Stimulated activated CD8-positive, alpha-beta memory T cell treated with anti-CD3 and anti-CD28 coated beads, Interleukin-7, amount 100 ng/mL, for 48 hours (primary cell): ENCODE measurements around the gene SH3TC1.

Experiments
- DNase-seq, 2 donors: peaks; one replicate each; pipeline ENCODE4 v3.0.0-alpha.2; 2020; ENCODE audit warnings: low read depth in 1 of 2; ENCODE audit errors: extremely low read depth in 1 of 2

Gene SH3TC1

DNA sequence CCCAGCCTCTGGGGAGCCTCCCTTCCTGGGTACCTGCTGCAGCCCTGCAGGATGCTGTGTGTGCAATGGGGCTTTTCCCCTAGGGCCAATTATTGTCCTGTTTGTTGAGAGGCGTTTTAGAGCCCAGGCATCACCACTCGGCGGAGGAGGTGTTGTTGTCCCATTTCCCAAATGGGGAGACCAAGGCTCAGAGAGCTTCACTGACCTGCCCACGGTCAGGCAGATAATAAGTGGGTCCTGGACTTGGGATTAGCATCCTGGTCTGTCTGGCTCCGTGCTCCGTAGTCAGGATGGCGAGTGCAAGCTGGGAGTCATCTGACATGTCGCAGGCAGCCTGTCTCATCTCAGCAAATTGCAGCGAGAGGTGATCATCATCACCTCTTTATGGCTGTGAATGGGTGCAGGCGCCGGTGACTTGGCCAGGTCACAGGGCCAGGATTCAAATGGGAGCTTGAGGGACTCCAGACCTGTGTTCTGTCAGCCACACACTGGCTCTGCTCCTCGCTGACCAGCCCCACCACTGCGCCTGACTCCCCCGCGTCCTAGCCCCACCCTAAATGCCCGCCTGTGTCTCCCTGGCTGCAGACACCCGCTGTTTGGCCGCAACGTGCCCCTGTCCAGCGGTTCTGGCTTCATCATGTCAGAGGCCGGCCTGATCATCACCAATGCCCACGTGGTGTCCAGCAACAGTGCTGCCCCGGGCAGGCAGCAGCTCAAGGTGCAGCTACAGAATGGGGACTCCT, 87.1 kb downstream of the SH3TC1 start:
- DNase-seq: no peak

DNA sequence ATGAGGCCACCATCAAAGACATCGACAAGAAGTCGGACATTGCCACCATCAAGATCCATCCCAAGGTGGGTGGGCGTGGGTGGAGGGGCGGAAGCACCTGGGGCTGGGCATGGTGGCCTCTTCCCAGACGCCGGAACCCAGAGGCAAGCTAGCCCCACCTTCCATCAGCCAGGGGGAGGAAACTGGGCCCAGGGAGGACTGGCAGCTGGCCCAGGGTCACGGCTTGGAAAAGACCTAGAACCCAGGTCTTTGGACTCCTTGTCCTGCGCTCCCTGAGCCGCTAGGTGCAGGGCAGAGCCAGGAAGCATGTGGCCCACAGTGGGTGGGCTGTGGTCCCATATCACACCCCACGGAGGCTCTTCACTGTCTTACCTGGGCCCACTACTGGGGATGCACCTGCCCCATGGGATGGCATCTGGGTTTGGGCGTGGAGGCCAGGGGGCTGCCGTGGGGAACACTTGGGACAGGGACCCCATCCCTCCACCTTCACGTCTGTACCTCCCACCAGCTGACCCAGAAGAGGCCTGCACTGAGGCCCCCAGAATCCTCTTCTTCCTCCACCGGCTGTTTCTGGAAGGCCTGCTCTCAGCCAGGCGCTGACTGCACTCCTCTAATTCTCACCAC, 87.7 kb downstream of the SH3TC1 start:
- DNase-seq: no peak

DNA sequence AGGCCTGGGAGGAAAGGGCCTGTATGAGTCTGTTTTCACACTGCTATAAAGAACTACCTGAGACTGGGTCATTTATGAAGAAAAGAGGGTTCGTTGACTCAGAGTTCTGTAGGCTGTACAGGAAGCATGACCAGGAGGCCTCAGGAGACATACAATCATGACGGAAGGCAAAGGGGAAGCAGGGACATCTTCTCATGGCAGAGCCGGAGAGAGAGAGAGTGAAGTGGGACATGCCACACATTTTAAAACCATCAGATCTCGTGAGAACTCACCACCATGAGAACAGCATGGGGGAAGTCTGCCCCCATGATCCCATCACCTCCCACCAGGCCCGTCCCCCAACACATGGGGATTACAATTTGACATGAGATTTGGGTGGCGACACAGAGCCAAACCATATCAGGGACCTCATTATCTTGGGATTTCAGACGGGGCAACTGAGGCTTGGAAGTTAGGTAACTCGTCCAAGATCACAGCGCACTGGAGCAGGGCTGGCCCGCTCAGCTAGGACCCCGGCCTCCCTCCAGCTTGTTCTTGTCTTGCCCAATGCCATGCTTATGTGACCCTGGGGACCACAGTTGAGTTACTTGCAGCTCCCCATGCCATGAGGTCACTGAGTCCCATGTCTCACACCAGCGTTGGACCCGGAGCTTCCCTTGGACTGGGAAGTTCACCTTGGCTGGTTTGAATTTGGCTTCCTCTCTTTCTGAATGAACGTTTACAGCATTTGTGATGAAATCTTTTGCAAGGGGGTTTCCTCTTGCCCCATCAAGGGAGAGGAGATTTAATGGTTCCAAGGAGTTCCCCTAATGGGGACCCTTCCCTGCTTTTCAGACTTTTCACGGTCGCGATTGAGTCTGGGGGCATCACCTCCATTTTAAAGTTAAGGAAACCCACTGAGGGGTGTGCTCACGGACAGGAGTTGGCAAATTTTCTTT, 88.5 kb downstream of the SH3TC1 start:
- no peak for DNase-seq

DNA sequence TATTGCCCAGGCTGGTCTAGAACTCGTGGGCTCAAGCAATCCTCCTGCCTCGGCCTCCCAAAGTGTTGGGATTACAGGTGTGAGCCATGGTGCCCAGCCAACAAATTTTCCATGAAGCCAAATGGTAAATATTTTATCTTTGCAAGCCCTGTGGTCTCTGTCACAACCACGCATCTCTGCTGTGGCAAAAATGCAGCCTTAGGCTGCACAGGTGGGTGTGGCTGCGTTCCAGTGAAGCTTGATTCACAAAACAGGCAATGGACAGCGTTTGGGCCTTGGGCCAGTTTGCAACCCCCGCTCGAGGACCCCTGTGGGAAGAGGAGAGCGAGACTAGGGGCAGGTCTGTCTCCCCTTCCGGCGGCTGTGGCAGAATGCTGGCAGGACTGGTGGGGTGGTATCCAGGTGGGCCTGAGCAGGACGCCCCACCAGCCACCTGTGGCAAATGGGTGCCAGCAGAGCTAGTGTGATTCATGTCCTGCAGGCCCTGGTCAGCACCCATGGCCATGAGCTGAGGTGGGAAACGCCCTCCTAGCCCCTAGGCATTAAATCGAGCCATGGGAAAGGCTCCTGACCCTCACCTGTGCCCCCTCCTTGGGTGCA, 90.2 kb downstream of the SH3TC1 start:
- no peak for DNase-seq

DNA sequence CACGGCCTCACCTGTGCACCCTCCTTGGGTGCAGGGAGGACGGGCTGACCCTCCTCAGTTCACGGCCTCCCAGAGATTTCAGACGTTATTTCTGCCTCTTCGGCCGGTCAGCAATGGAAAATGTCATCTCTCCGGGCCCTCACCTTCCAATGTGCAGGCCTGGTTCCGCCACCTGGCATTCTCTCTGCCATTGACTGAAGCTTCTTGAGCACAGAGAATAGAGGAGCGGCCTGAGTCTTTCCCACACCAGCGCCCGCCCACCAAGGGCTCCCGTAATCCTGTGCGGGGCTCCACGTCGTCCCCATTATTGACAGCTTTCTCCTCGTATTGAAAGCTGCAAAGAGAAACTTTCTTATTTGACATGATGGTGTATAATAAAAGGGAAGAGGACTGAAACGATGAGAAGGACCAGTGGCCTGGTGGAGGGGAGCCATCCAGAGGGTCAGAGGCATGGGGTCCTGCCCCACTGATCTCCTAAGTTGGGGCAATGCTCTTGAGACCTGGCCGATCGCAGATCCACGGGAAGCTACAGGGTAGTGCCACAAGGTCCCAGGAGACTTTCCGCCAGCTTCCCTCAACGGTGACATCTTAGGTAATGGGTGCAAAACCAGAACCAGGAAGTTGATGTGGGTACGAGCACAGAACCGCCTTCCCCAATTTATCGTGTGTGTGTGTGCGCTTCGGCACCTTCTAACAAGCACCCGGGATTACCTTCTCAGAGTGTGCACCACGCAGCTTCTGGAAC, 91.0 kb downstream of the SH3TC1 start:
- no peak for DNase-seq

DNA sequence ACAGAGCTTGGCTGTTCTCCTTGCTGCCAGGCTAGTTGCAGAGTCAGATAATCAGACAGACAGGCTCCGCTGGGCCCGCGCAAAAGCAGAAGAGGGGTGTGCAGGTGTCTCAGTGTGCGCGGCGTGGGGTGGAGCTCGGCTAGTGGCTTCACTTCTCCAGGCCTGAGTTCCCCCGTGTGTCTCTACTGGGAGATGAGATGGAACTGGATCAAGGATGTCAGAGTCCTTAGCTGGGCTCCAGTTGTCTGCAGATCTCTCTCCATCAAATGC, 91.5 kb downstream of the SH3TC1 start:
- DNase-seq: no peak
